NCI-H226 (cell line): ENCODE measurements around the gene PARD6A.

Source experiments
- DNase-seq: peaks from one replicate; pipeline ENCODE4 v3.0.0-alpha.2; 2015

Gene PARD6A

GRCh38 chr16:67660564-67661028 is at the start of gene PARD6A:
PARD6A (plus strand) TSS chr16:67660960; CDS start chr16:67661039, 79 bp downstream.
- DNase-seq = peak; percentile 98

- DNase-seq = no peak
These were observed 47.0 kb upstream of the PARD6A start for GRCh38 chr16:67613808-67614207.

GRCh38 chr16:67628216-67628615 is 32.5 kb upstream of the PARD6A start:
- DNase-seq = no peak

- no peak for DNase-seq
These were observed 28.2 kb upstream of the PARD6A start for GRCh38 chr16:67632415-67633172.

- no peak for DNase-seq
These were observed 24.0 kb upstream of the PARD6A start for GRCh38 chr16:67636713-67637112.

GRCh38 chr16:67637625-67638024 is 23.1 kb upstream of the PARD6A start:
- no peak for DNase-seq

GRCh38 chr16:67641779-67642708 is 18.7 kb upstream of the PARD6A start:
- DNase-seq = no peak

- DNase-seq = no peak
These were observed 16.7 kb upstream of the PARD6A start for GRCh38 chr16:67644038-67644437.

- DNase-seq = no peak
These were observed 15.2 kb upstream of the PARD6A start for GRCh38 chr16:67645397-67646121.

- no peak for DNase-seq
These were observed 13.6 kb upstream of the PARD6A start for GRCh38 chr16:67647111-67647651.

GRCh38 chr16:67647681-67648080 is 13.1 kb upstream of the PARD6A start:
- DNase-seq = no peak

GRCh38 chr16:67648088-67648763 is 12.5 kb upstream of the PARD6A start:
- no peak for DNase-seq

GRCh38 chr16:67648764-67649407 is 11.9 kb upstream of the PARD6A start:
- no peak for DNase-seq

- no peak for DNase-seq
These were observed 11.2 kb upstream of the PARD6A start for GRCh38 chr16:67649494-67649931.

GRCh38 chr16:67650023-67650422 is 10.7 kb upstream of the PARD6A start:
- DNase-seq = no peak

- no peak for DNase-seq
These were observed 9.7 kb upstream of the PARD6A start for GRCh38 chr16:67651039-67651438.

- no peak for DNase-seq
These were observed 8.9 kb upstream of the PARD6A start for GRCh38 chr16:67651847-67652246.

- DNase-seq = peak; percentile 12
These were observed 8.1 kb upstream of the PARD6A start for GRCh38 chr16:67652578-67653127.

GRCh38 chr16:67653128-67653788 is 7.5 kb upstream of the PARD6A start:
- DNase-seq = no peak

GRCh38 chr16:67653789-67654402 is 6.9 kb upstream of the PARD6A start:
- no peak for DNase-seq
